Measurements from ENCODE around the gene BRS3. TPM values are rescaled to one million over a fixed set of nuclear protein-coding genes. Genes with fewer than 3 reads are reported as not detected.
"Not testable (repeated sequence)": the region's sequence is repeated elsewhere in the genome, so short reads cannot be mapped to it uniquely, and the experiment has no call there.

BRS3 gene
- total RNA-seq (2014; rRNA removed; shearing (Covaris generic)) (not detected in 2 replicates), polyA plus RNA-seq (2016; fragmentation: Nextera tagmentation; extraction: Ambion mirVana) (not detected in 2 replicates)

DNA sequence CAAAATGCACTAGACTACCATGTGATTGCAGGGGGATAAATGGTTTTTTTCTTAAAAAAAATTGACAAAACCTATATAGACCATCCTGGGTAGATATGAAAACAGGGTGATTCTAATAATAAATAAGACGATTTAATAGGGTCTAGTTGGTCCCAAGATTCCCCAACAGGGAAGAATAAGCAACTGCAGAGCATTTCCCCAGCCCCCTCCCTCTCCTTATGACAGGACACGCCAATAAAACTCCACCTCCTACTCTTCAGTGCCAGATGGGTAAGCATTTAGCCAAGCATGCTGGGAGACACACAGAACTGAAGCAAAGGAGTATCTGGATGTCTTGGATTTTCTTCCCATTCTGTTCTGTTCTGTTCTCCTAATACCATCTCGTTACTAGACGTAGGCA lies at the start of gene BRS3:
TSS of gene BRS3 (plus strand) at position 301 of the 400 bp plus-strand sequence. CDS start 168 bp downstream, outside the sequence.
- DNase-seq: no peak
- no peaks in the 10 kb centered on the region for H3K36me3 ChIP-seq (ENCODE audit: low read depth)
- no peaks in the 10 kb centered on the region for H3K27me3 ChIP-seq (replicated peaks; ENCODE audit: insufficient read depth)
- no peak within 1 kb of the TSS for H3K9ac ChIP-seq
- no peaks in the 10 kb centered on the region for H3K79me2 ChIP-seq (ENCODE audit: insufficient read depth)
- in situ Hi-C loops (cut with MboI): no loop called here
- H4K20me1 ChIP-seq (ENCODE audit: insufficient read depth): no peaks in the 10 kb centered on the region
- no peak for TF ChIP-seq EZH2phosphoT487 (IDR thresholded peaks at IDR 0.05; ENCODE audit: insufficient read depth, low read depth)
- no peaks in the 10 kb centered on the region for H3K4me1 ChIP-seq (ENCODE audit: insufficient read depth)
- H3K27ac ChIP-seq: no peak within 1 kb of the TSS
- WGBS, 2 experiments (ENCODE audit: low coverage in 1 of 2, low lambda C conversion rate in 2 of 2, missing lambda C conversion rate in 2 of 2): 16 to 21% methylated on average over 4 of the region's 4 CpGs
- no peak within 1 kb of the TSS for H2AFZ ChIP-seq
- H3K4me2 ChIP-seq (ENCODE audit: unreplicated experiment): no peak within 1 kb of the TSS
- H3F3A ChIP-seq (ENCODE audit: insufficient read depth): no peaks in the 10 kb centered on the region
- H3K4me3 ChIP-seq: no peak within 1 kb of the TSS
- H3K9me2 ChIP-seq (ENCODE audit: insufficient read depth): no peaks in the 10 kb centered on the region
- H3K9me3 ChIP-seq (ENCODE audit: low read depth): no peaks in the 10 kb centered on the region

DNA sequence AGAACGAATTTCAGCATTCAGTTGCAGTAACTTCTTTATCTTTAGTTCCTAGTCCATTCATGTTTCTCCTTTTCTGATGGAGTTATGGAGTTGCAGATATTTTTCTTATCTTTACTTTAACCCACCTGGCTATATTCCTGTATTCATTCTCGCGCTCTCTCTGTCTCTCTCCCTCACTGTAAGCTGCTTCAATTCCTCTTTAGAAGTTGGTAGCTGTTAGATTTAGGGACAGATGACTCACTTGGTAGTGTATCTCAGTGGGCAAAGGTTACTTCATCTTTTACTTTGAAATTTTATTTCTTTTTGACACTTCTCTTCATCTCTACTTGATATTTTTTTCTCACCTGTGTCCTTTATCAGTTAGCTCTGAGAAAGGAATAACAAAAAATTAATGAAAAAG lies 49.6 kb upstream of the BRS3 start:
- H3K27ac ChIP-seq: no peak overlapping the region
- H3K79me2 ChIP-seq (ENCODE audit: insufficient read depth): no peaks in the 10 kb centered on the region
- no peak for DNase-seq
- H3F3A ChIP-seq (ENCODE audit: insufficient read depth): no peaks in the 10 kb centered on the region
- WGBS, 2 experiments (ENCODE audit: low coverage in 1 of 2, low lambda C conversion rate in 2 of 2, missing lambda C conversion rate in 2 of 2): 64 to 81% methylated on average over 3 of the region's 3 CpGs
- in situ Hi-C loops (cut with MboI): no loop called here
- H3K9me3 ChIP-seq (ENCODE audit: low read depth): no peaks in the 10 kb centered on the region
- H2AFZ ChIP-seq: no peak overlapping the region
- H3K4me3 ChIP-seq: no peak overlapping the region
- H4K20me1 ChIP-seq (ENCODE audit: insufficient read depth): no peaks in the 10 kb centered on the region
- H3K36me3 ChIP-seq (ENCODE audit: low read depth): no peaks in the 10 kb centered on the region
- H3K9me2 ChIP-seq (ENCODE audit: insufficient read depth): no peaks in the 10 kb centered on the region
- H3K4me2 ChIP-seq (ENCODE audit: unreplicated experiment): no peak overlapping the region
- H3K27me3 ChIP-seq (replicated peaks; ENCODE audit: insufficient read depth): no peaks in the 10 kb centered on the region
- TF ChIP-seq EZH2phosphoT487 (IDR thresholded peaks at IDR 0.05; ENCODE audit: insufficient read depth, low read depth): no peak
- TF ChIP-seq EZH2 (IDR thresholded peaks at IDR 0.05; ENCODE audit: insufficient read depth, poor library complexity, severe bottlenecking): no peak
- no peaks in the 10 kb centered on the region for H3K4me1 ChIP-seq (ENCODE audit: insufficient read depth)
- H3K9ac ChIP-seq: no peak overlapping the region

DNA sequence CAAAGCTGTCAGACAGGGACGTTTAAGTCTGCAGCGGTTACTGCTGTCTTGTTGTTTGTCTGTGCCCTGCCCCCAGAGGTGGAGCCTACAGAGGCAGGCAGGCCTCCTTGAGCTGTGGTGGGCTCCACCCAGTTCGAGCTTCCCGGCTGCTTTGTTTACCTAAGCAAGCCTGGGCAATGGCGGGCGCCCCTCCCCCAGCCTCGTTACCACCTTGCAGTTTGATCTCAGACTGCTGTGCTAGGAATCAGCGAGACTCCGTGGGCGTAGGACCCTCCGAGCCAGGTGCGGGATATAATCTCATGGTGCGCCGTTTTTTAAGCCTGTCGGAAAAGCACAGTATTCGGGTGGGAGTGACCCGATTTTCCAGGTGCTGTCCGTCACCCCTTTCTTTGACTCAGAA lies 42.1 kb upstream of the BRS3 start:
- H3K9ac ChIP-seq; in situ Hi-C loops (cut with MboI); H3F3A ChIP-seq (ENCODE audit: insufficient read depth); H3K4me3 ChIP-seq; H3K36me3 ChIP-seq (ENCODE audit: low read depth); H3K9me2 ChIP-seq (ENCODE audit: insufficient read depth); H3K4me2 ChIP-seq (ENCODE audit: unreplicated experiment); H2AFZ ChIP-seq; H3K79me2 ChIP-seq (ENCODE audit: insufficient read depth); H3K4me1 ChIP-seq (ENCODE audit: insufficient read depth); H3K27me3 ChIP-seq (replicated peaks; ENCODE audit: insufficient read depth); H3K9me3 ChIP-seq (ENCODE audit: low read depth); DNase-seq; H4K20me1 ChIP-seq (ENCODE audit: insufficient read depth); H3K27ac ChIP-seq: not testable (repeated sequence)
- WGBS, 2 experiments (ENCODE audit: low coverage in 1 of 2, low lambda C conversion rate in 2 of 2, missing lambda C conversion rate in 2 of 2): 48 to 69% methylated on average over 7 to 13 of the region's 18 CpGs

DNA sequence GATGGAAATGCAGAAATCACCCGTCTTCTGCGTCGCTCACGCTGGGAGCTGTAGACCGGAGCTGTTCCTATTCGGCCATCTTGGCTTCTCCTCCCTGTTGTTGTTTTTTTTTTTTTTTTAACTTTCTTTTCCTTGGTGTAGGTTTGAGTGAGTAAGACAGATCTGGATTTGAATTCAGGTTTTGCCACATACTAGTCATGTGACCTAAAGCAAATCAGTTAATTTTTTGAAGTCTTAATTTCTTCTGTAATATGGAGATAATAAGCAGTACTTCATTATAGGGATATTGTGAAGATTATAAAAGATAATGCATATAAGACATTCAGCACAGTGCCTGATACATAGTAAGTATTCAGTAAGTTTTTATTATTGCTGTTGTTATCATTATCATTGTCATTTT lies 41.5 kb upstream of the BRS3 start:
- Histone ChIP-seq H3K4me2 (ENCODE audit: unreplicated experiment) (no peak overlapping the region), H3K79me2 (ENCODE audit: insufficient read depth) (no peaks in the 10 kb centered on the region), H3F3A (ENCODE audit: insufficient read depth) (no peaks in the 10 kb centered on the region), H3K9me2 (ENCODE audit: insufficient read depth) (no peaks in the 10 kb centered on the region), H3K36me3 (ENCODE audit: low read depth) (no peaks in the 10 kb centered on the region), H3K27me3 (replicated peaks; ENCODE audit: insufficient read depth) (no peaks in the 10 kb centered on the region), H4K20me1 (ENCODE audit: insufficient read depth) (no peaks in the 10 kb centered on the region), H3K9me3 (ENCODE audit: low read depth) (no peaks in the 10 kb centered on the region), H3K4me3 (no peak overlapping the region), H2AFZ (no peak overlapping the region), H3K4me1 (ENCODE audit: insufficient read depth) (no peaks in the 10 kb centered on the region), H3K27ac (no peak overlapping the region), H3K9ac (no peak overlapping the region)
- no peak for DNase-seq
- WGBS, 2 experiments (ENCODE audit: low coverage in 1 of 2, low lambda C conversion rate in 2 of 2, missing lambda C conversion rate in 2 of 2): 78 to 79% methylated on average over 3 to 6 of the region's 6 CpGs
- no peak for TF ChIP-seq EZH2 (IDR thresholded peaks at IDR 0.05; ENCODE audit: insufficient read depth, poor library complexity, severe bottlenecking)
- TF ChIP-seq EZH2phosphoT487 (IDR thresholded peaks at IDR 0.05; ENCODE audit: insufficient read depth, low read depth): no peak
- in situ Hi-C loops (cut with MboI): no loop called here

DNA sequence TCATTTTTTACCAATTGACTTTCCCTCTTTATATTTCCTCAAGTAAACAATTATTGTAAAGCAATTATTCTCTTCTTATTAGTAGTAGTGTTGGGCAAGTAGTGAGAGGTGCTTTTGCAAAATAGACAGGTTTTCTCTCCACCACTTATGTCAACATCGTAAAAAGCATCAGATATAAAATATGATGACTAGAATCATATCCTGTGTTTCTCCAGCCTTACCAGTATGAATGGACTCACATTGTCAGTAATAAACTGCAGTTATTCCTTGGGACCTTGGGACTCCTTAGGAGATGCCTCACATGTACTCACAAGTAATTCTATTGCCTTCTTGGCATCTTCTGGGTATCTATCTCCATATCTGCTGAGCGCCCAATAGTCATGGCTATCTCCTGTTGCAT lies 40.4 kb upstream of the BRS3 start:
- Histone ChIP-seq H3K4me2 (ENCODE audit: unreplicated experiment) (no peak overlapping the region), H3K27me3 (replicated peaks; ENCODE audit: insufficient read depth) (no peaks in the 10 kb centered on the region), H3K27ac (no peak overlapping the region), H3K4me3 (no peak overlapping the region), H3F3A (ENCODE audit: insufficient read depth) (no peaks in the 10 kb centered on the region), H3K9ac (no peak overlapping the region), H2AFZ (no peak overlapping the region), H3K36me3 (ENCODE audit: low read depth) (no peaks in the 10 kb centered on the region), H3K9me2 (ENCODE audit: insufficient read depth) (no peaks in the 10 kb centered on the region), H3K4me1 (ENCODE audit: insufficient read depth) (no peaks in the 10 kb centered on the region), H3K9me3 (ENCODE audit: low read depth) (no peaks in the 10 kb centered on the region), H3K79me2 (ENCODE audit: insufficient read depth) (no peaks in the 10 kb centered on the region), H4K20me1 (ENCODE audit: insufficient read depth) (no peaks in the 10 kb centered on the region)
- 16 to 31% methylated on average over 2 of the region's 2 CpGs for WGBS, 2 experiments (ENCODE audit: low coverage in 1 of 2, low lambda C conversion rate in 2 of 2, missing lambda C conversion rate in 2 of 2)
- DNase-seq: no peak
- in situ Hi-C loops (cut with MboI): no loop called here
- TF ChIP-seq EZH2 (IDR thresholded peaks at IDR 0.05; ENCODE audit: insufficient read depth, poor library complexity, severe bottlenecking) (no peak), EZH2phosphoT487 (IDR thresholded peaks at IDR 0.05; ENCODE audit: insufficient read depth, low read depth) (no peak)
